ENCODE results near the gene IGSF9B. TPM values are rescaled to one million over a fixed set of nuclear protein-coding genes. Genes with fewer than 3 reads are reported as not detected.
A peak's percentile ranks its signal among the peaks of the same experiment; 100 is the strongest.

IGSF9B gene
- total RNA-seq, 1 donor from 2014 or later: 209 TPM

- Mint-ChIP-seq H3K9me3 (ENCODE audit: unreplicated experiment) (peaks cover 12% of the 10 kb centered on the region), H3K4me3 (ENCODE audit: unreplicated experiment) (no peak overlapping the region), H3K36me3 (ENCODE audit: unreplicated experiment) (peaks cover 1% of the 10 kb centered on the region), H3K27me3 (ENCODE audit: unreplicated experiment) (peaks cover 11% of the 10 kb centered on the region), H3K27ac (ENCODE audit: unreplicated experiment) (peak overlapping the region; percentile 20), H3K4me1 (ENCODE audit: low read depth, unreplicated experiment) (peaks cover 25% of the 10 kb centered on the region)
- DNase-seq: no peak
- TF ChIP-seq CTCF (IDR thresholded peaks at IDR 0.05; ENCODE audit: partially characterized antibody, unreplicated experiment): no peak
Observed at GRCh38 chr11:133898031-133898769, 58.6 kb downstream of the IGSF9B start.

GRCh38 chr11:133897331-133897650, 59.5 kb downstream of the IGSF9B start:
- peak overlapping the region; percentile 41 for H3K27ac Mint-ChIP-seq (ENCODE audit: unreplicated experiment)
- no peak for DNase-seq
- no peak for TF ChIP-seq CTCF (IDR thresholded peaks at IDR 0.05; ENCODE audit: partially characterized antibody, unreplicated experiment)
- H3K4me3 Mint-ChIP-seq (ENCODE audit: unreplicated experiment): no peak overlapping the region
- no peaks in the 10 kb centered on the region for H3K36me3 Mint-ChIP-seq (ENCODE audit: unreplicated experiment)
- H3K9me3 Mint-ChIP-seq (ENCODE audit: unreplicated experiment): peaks cover 10% of the 10 kb centered on the region
- peaks cover 25% of the 10 kb centered on the region for H3K4me1 Mint-ChIP-seq (ENCODE audit: low read depth, unreplicated experiment)
- H3K27me3 Mint-ChIP-seq (ENCODE audit: unreplicated experiment): peaks cover 11% of the 10 kb centered on the region

GRCh38 chr11:133896642-133897330, 60.0 kb downstream of the IGSF9B start:
- no peak overlapping the region for H3K4me3 Mint-ChIP-seq (ENCODE audit: unreplicated experiment)
- H3K36me3 Mint-ChIP-seq (ENCODE audit: unreplicated experiment): no peaks in the 10 kb centered on the region
- H3K9me3 Mint-ChIP-seq (ENCODE audit: unreplicated experiment): peaks cover 12% of the 10 kb centered on the region
- no peak for DNase-seq
- H3K4me1 Mint-ChIP-seq (ENCODE audit: low read depth, unreplicated experiment): peaks cover 25% of the 10 kb centered on the region
- H3K27me3 Mint-ChIP-seq (ENCODE audit: unreplicated experiment): peaks cover 11% of the 10 kb centered on the region
- no peak for TF ChIP-seq CTCF (IDR thresholded peaks at IDR 0.05; ENCODE audit: partially characterized antibody, unreplicated experiment)
- H3K27ac Mint-ChIP-seq (ENCODE audit: unreplicated experiment): peak overlapping the region; percentile 45

GRCh38 chr11:133896028-133896427, 60.7 kb downstream of the IGSF9B start:
- Mint-ChIP-seq H3K4me1 (ENCODE audit: low read depth, unreplicated experiment) (peaks cover 25% of the 10 kb centered on the region), H3K27ac (ENCODE audit: unreplicated experiment) (peak overlapping the region; percentile 76), H3K4me3 (ENCODE audit: unreplicated experiment) (peak overlapping the region; percentile 43), H3K36me3 (ENCODE audit: unreplicated experiment) (no peaks in the 10 kb centered on the region), H3K9me3 (ENCODE audit: unreplicated experiment) (peaks cover 12% of the 10 kb centered on the region), H3K27me3 (ENCODE audit: unreplicated experiment) (peaks cover 11% of the 10 kb centered on the region)
- DNase-seq: no peak
- no peak for TF ChIP-seq CTCF (IDR thresholded peaks at IDR 0.05; ENCODE audit: partially characterized antibody, unreplicated experiment)

GRCh38 chr11:133895551-133895950, 61.2 kb downstream of the IGSF9B start:
- H3K27me3 Mint-ChIP-seq (ENCODE audit: unreplicated experiment): peaks cover 11% of the 10 kb centered on the region
- peaks cover 25% of the 10 kb centered on the region for H3K4me1 Mint-ChIP-seq (ENCODE audit: low read depth, unreplicated experiment)
- peak overlapping the region; percentile 76 for H3K27ac Mint-ChIP-seq (ENCODE audit: unreplicated experiment)
- H3K9me3 Mint-ChIP-seq (ENCODE audit: unreplicated experiment): peaks cover 12% of the 10 kb centered on the region
- no peaks in the 10 kb centered on the region for H3K36me3 Mint-ChIP-seq (ENCODE audit: unreplicated experiment)
- TF ChIP-seq CTCF (IDR thresholded peaks at IDR 0.05; ENCODE audit: partially characterized antibody, unreplicated experiment): no peak
- H3K4me3 Mint-ChIP-seq (ENCODE audit: unreplicated experiment): peak overlapping the region; percentile 43
- DNase-seq: no peak
